AG10803 (cell line): Measurements from ENCODE around the gene NPFFR1.

Experiments used
- DNase-seq: peaks from one replicate; pipeline ENCODE4 v3.0.0; 2010; ENCODE audit warnings: low read depth
- H3K4me3 ChIP-seq: 2 replicates; pipeline ENCODE4 v1.5.1; 2011; ENCODE audit warnings: mild to moderate bottlenecking, low read length, control low read depth
- CTCF ChIP-seq: conservative IDR thresholded peaks from 2 replicates; pipeline ENCODE4 v1.5.1; 2011; ENCODE audit warnings: mild to moderate bottlenecking, low read length, control low read depth, inconsistent platforms

NPFFR1 gene, protein sequence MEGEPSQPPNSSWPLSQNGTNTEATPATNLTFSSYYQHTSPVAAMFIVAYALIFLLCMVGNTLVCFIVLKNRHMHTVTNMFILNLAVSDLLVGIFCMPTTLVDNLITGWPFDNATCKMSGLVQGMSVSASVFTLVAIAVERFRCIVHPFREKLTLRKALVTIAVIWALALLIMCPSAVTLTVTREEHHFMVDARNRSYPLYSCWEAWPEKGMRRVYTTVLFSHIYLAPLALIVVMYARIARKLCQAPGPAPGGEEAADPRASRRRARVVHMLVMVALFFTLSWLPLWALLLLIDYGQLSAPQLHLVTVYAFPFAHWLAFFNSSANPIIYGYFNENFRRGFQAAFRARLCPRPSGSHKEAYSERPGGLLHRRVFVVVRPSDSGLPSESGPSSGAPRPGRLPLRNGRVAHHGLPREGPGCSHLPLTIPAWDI

GRCh38 chr10:70283445-70284399 is at the start of gene NPFFR1:
NPFFR1 (minus strand) TSS chr10:70284004; CDS start chr10:70283676, 328 bp downstream.
- no peak within 1 kb of the TSS for H3K4me3 ChIP-seq
- TF ChIP-seq CTCF, result no peak
- DNase-seq, result no peak

- no peak for TF ChIP-seq CTCF
- H3K4me3 ChIP-seq, result no peak overlapping the region
- no peak for DNase-seq
Measured at GRCh38 chr10:70333268-70333667, 49.5 kb upstream of the NPFFR1 start.

- H3K4me3 ChIP-seq, result no peak overlapping the region
- TF ChIP-seq CTCF, result peak; percentile 47
- DNase-seq, result peak; percentile 93
Measured at GRCh38 chr10:70331486-70332268, 47.9 kb upstream of the NPFFR1 start.

GRCh38 chr10:70331160-70331485 is 47.3 kb upstream of the NPFFR1 start:
- TF ChIP-seq CTCF, result no peak
- no peak for DNase-seq
- no peak overlapping the region for H3K4me3 ChIP-seq

DNA sequence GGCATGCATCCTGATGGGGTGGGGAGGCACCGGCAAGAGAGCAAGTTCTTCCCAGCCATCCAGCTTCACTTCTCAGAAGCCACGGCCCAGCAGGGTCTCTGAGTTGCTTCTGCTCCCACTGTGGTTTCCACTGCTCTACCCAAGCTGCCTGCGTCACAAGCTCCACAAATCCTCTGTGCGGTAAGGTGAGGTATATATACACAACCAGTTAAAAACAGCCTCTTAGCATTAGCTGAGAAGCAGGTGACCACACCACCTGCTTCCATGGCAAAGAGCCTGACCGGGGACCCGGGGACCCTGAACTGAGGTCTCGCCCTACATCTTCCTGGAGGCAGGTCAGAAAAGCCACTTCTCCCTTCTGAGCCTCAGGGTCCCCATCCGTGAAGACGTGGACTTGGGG is 46.9 kb upstream of the NPFFR1 start:
- TF ChIP-seq CTCF, result no peak
- no peak overlapping the region for H3K4me3 ChIP-seq
- no peak for DNase-seq

- no peak for TF ChIP-seq CTCF
- H3K4me3 ChIP-seq, result no peak overlapping the region
- DNase-seq, result peak; percentile 35
Measured at GRCh38 chr10:70328967-70329366, 45.2 kb upstream of the NPFFR1 start.
